SIG-M5 treated with dmso at 0.1 percent for 504 hours (cell line): ENCODE results near the gene LIN7B.

Source experiments
- DNase-seq: peaks from one replicate; lab custom pipeline; 2025; ENCODE audit not compliant: unreplicated experiment; lab: John Stamatoyannopoulos, UW

LIN7B gene

DNA sequence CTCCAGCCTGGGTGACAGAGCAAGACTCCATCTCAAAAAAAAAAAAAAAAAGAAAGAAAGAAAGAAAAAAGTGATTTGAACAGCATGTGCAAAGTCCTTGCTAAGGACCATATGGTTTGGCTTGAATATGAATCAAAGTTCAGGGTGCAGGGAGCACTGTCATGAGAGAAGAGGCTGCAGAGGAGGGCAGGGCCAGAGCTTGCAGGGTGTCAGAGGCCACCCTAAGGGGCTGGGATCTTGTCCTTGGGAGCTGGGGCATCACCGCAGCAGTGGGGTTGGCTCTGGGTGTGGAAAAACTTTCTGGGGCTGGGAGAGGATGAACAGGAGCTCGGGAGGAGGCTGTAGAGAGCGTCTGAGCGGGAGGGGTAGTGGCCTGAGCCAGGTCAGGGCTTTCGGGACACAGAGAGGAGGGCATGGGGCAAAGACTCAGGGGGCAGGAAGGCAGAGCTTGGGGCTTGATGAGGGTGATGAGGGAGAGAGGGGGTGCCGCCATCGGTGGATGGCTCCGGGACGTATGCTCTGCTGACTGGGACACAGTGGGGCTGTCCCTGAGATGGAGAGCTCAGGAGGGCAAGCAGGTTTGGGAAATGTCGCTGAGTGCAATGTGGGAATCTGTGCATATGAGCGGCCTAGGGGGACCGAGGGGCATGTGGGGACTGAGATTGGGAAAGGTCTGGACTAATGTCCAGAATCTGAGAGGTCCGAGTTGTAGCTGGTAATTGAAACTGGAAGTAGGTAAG is 46.5 kb downstream of the LIN7B start:
- no peak for DNase-seq

DNA sequence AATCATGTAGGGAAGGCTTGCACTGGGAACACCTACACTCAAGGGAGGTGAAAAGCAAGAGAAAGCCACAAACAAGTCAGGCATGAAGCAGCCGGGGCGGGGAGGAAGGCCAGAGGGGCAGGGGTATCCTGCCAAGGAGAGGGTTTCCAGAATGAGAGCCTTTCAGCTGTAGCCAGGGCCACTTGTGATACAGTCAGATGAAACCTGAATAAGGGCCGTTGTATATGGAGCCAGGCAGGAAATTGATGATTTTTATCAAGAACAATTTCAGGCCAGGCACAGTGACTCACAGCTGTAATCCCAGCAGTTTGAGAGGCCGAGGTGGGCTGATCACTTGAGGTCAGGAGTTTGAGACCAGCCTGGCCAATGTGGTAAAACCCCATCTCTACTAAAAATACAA is 47.8 kb downstream of the LIN7B start:
- no peak for DNase-seq

DNA sequence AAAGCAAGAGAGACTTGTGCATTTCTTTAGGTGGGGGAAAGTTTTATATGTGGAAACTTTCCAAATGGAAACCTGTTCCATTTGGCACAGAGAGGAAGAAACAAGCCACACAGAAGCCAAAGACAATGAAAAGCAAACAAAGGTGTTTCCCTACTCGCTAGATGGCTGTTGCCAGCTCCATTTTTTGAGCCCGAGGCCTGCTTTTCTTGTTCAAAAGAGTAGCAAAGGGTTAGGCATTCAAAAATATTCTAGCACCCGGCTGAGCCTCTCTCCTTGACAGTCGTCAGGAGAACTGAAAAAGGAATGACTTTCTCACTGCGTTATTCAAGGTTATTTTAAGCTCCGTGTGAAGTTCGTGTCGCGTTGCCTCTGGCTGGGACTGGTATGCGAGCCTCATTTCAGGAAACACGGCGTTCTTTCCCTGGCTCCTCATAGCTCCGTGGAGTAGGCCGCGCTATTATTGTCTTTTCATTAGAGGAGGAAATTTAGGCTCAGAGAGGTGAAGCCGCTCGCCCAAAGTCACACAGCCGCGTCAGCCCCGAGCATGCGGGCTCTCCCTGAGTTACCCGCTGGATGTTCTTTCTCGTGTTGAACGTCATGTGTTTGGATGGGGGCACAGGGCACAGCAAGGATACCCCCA is 51.1 kb downstream of the LIN7B start:
- no peak for DNase-seq

DNA sequence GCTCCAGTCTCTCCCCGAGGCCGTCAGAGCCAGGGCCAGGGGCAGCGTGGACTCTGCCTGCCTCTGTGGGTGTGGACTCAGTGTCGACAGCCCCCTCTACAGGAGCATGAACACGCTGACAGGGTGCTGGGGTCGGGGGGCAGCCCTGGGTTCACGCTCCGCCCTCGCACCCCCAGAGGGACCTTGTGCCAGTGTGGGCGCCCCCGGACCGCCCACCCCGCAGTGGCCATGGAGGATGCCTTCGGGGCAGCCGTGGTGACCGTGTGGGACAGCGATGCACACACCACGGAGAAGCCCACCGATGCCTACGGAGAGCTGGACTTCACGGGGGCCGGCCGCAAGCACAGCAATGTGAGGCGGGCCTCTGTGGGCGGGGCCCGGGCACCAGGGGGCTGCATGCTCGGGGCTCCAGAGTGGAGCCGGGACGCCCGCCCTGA is 51.7 kb downstream of the LIN7B start:
- DNase-seq: no peak

DNA sequence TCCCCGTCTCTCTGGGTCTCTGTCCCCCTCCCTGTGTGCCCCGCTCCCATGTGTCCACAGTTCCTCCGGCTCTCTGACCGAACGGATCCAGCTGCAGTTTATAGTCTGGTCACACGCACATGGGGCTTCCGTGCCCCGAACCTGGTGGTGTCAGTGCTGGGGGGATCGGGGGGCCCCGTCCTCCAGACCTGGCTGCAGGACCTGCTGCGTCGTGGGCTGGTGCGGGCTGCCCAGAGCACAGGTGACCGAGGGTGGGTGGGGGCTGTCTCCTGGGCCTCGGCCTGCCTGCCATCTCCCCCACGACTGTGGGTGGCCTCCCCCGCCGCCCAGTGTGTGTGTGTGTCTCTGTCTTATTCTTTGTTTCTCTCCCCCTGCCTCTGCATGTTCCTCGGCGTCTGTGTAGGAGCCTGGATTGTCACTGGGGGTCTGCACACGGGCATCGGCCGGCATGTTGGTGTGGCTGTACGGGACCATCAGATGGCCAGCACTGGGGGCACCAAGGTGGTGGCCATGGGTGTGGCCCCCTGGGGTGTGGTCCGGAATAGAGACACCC is 53.8 kb downstream of the LIN7B start:
- DNase-seq: no peak
